HepG2 (cell line): ENCODE results near the gene MLST8. TPM values are rescaled to one million over a fixed set of nuclear protein-coding genes. Genes with fewer than 3 reads are reported as not detected.

Experiments
- AGO1 ChIP-seq: fragments of 200-400 bp; formaldehyde crosslinking; IDR thresholded peaks from 2 replicates; pipeline ENCODE4 v1.6.1; 2017; ENCODE audit warnings: mild to moderate bottlenecking, low read depth, low read length, moderate library complexity; ENCODE audit not compliant: poor library complexity, severe bottlenecking
- AKNA ChIP-seq: sonication (generic); formaldehyde crosslinking; IDR thresholded peaks from 2 replicates; pipeline ENCODE4 v1.4.0; 2020; ENCODE audit warnings: missing genetic modification reagents, borderline replicate concordance
- EED ChIP-seq: sonication (generic); formaldehyde crosslinking; IDR thresholded peaks from 2 replicates; pipeline ENCODE4 v1.5.0; 2020; ENCODE audit warnings: mild to moderate bottlenecking, missing genetic modification reagents
- HMG20B ChIP-seq: conservative IDR thresholded peaks from 2 replicates; pipeline ENCODE4 v1.6.1; 2016; ENCODE audit warnings: missing genetic modification reagents, missing compliant biosample characterization
- HOXA7 ChIP-seq: sonication (generic); formaldehyde crosslinking; IDR thresholded peaks from 2 replicates; pipeline ENCODE4 v1.8.1; 2022; ENCODE audit warnings: mild to moderate bottlenecking, missing genetic modification reagents, moderate library complexity
- IRX3 ChIP-seq: sonication (generic); formaldehyde crosslinking; IDR thresholded peaks from 2 replicates; pipeline ENCODE4 v1.8.1; 2023; ENCODE audit warnings: mild to moderate bottlenecking, low read depth, missing genetic modification reagents, borderline replicate concordance
- KLF11 ChIP-seq: IDR thresholded peaks from 2 replicates; pipeline ENCODE4 v1.6.1; 2016; ENCODE audit warnings: missing compliant biosample characterization
- NBN ChIP-seq: fragments of 450-650 bp; conservative IDR thresholded peaks from 2 replicates; pipeline ENCODE4 v1.6.1; 2017
- ONECUT2 ChIP-seq: sonication (generic); formaldehyde crosslinking; IDR thresholded peaks from 2 replicates; pipeline ENCODE4 v1.4.0; 2020; ENCODE audit warnings: missing genetic modification reagents
- PLSCR1 ChIP-seq: sonication (generic); formaldehyde crosslinking; IDR thresholded peaks from 2 replicates; pipeline ENCODE4 v1.5.0; 2020; ENCODE audit warnings: missing genetic modification reagents, mild to moderate bottlenecking, borderline replicate concordance
- REPIN1 ChIP-seq: sonication (generic); formaldehyde crosslinking; IDR thresholded peaks from 2 replicates; pipeline ENCODE4 v1.8.0; 2022; ENCODE audit warnings: missing genetic modification reagents, low read depth, mild to moderate bottlenecking, borderline replicate concordance
- RORA ChIP-seq: sonication (generic); formaldehyde crosslinking; IDR thresholded peaks from 2 replicates; pipeline ENCODE4 v1.5.0; 2020; ENCODE audit warnings: mild to moderate bottlenecking, missing genetic modification reagents, moderate library complexity
- SIN3A ChIP-seq: IDR thresholded peaks from 2 replicates; pipeline ENCODE4 v1.6.1; 2011; ENCODE audit warnings: low read depth, mild to moderate bottlenecking, control low read depth, low read length, borderline replicate concordance
- THAP9 ChIP-seq: sonication (generic); formaldehyde crosslinking; IDR thresholded peaks from 2 replicates; pipeline ENCODE4; 2020; ENCODE audit warnings: missing genetic modification reagents, mild to moderate bottlenecking, borderline replicate concordance
- ZMAT5 ChIP-seq: sonication (generic); formaldehyde crosslinking; IDR thresholded peaks from 2 replicates; pipeline ENCODE4 v1.5.0; 2020; ENCODE audit warnings: mild to moderate bottlenecking, low read depth, missing genetic modification reagents, borderline replicate concordance
- ZNF264 ChIP-seq: sonication (generic); formaldehyde crosslinking; IDR thresholded peaks from 2 replicates; pipeline ENCODE4 v1.4.0; 2020; ENCODE audit warnings: missing genetic modification reagents
- ZNF564 ChIP-seq: sonication (generic); formaldehyde crosslinking; IDR thresholded peaks from 2 replicates; pipeline ENCODE4 v1.8.1; 2023; ENCODE audit warnings: mild to moderate bottlenecking, missing genetic modification reagents
- ZNF75D ChIP-seq: sonication (generic); formaldehyde crosslinking; IDR thresholded peaks from 2 replicates; pipeline ENCODE4 v1.8.1; 2023; ENCODE audit warnings: missing genetic modification reagents, mild to moderate bottlenecking, borderline replicate concordance
- polyA plus RNA-seq, 8 experiments: library from polyadenylated mRNA; depleted of rRNA in 3 of 8; stranded (reverse) in 7 of 8; unstranded in 1 of 8; fragments of >200 nt; fragmentation: Illumina TruSeq in 4 of 8; extraction: Trizol in 4 of 8; gene quantifications; 2 replicates each; pipeline versions ENCODE4 v1.2.1 to v1.2.3, GENCODE V29; 2011 to 2016; ENCODE audit warnings: low read depth in 4 of 8, missing spikeins in 1 of 8, mixed read lengths in 1 of 8; ENCODE audit not compliant: insufficient read depth in 1 of 8
- total RNA-seq, 5 experiments: library from RNA; depleted of rRNA; stranded (reverse); fragments of >200 nt; fragmentation: Illumina TruSeq; extraction: Trizol; gene quantifications; 2 replicates each; pipeline ENCODE4 v1.2.3, GENCODE V29; 2016; ENCODE audit warnings: low read depth in 1 of 5

The MLST8 gene
- total and polyA plus RNA-seq, 2 of the 13 experiments (the other 11 are each of a cell fraction or from before 2014, with no cell fraction given), result 30.8 to 72.7 TPM

GRCh38 chr16:2155977-2156848 lies 49.0 kb upstream of the MLST8 start (continued):
- TF ChIP-seq REPIN1, result no peak
- TF ChIP-seq RORA, result no peak
- no peak for TF ChIP-seq HOXA7 (CRISPR knock-in tag)
- TF ChIP-seq ZMAT5 (CRISPR knock-in tag), result no peak
- no peak for TF ChIP-seq ONECUT2 (CRISPR knock-in tag)
- TF ChIP-seq THAP9 (CRISPR knock-in tag), result no peak
- TF ChIP-seq IRX3 (CRISPR knock-in tag), result no peak
- no peak for TF ChIP-seq AGO1
- no peak for TF ChIP-seq ZNF264 (CRISPR knock-in tag)
- TF ChIP-seq AKNA (CRISPR knock-in tag), result no peak
- no peak for TF ChIP-seq PLSCR1
- 0 out of 2 replicates have a peak, but pooled peaks have one; percentile 15 for TF ChIP-seq KLF11 (CRISPR knock-in tag)
- no peak for TF ChIP-seq HMG20B
- peak; percentile 27; the same call in 1 of the 2 replicates for TF ChIP-seq SIN3A
- no peak for TF ChIP-seq NBN
- no peak for TF ChIP-seq ZNF564 (CRISPR knock-in tag)
- TF ChIP-seq EED (CRISPR knock-in tag), result no peak
- TF ChIP-seq ZNF75D (CRISPR knock-in tag), result no peak
